ENCODE results near the gene ALDH6A1. TPM values are rescaled to one million over a fixed set of nuclear protein-coding genes. Genes with fewer than 3 reads are reported as not detected.

The ALDH6A1 gene
- total and polyA plus RNA-seq, 2 of the 8 experiments (the other 6 are each of a cell fraction or from before 2014, with no cell fraction given), result 12.1 to 28.7 TPM

DNA sequence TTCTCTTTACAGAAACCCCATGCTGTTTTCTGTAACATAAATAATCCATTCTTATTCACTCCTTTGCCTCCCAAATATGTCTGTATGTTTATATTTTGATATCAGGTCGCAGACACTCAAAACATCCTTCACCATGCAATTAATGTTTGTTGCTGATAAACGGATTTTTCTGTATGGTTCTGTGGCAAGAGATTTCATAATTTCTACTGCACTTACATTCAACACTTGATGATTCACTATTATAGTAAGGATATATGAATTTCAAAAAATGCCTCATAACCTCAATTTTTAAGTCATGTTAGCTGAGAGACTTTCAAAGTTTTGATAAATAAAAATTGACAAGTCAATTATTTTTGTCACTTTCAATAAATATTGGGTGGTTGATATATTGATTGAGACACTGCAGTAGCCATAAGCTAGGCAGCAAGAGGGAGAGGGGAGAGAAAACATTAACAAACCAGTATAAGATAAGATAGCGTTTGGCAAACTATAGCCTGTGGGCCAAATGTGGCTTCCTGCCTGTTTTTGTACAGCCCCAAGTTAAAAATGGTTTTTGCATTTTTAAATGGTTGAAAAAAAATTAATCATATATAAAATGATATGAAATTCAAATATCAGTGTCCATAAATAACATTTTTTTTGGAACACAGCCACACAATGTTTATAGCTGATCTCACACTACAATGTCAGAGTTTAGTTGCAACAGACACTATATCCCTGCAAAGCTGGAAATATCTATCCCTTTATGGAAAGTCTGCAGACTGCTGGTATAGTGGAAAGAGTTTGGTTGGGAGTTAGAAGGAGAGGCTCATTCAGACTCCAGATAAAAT lies 18.3 kb downstream of the ALDH6A1 start (continued):
- TF ChIP-seq, protein P1, sequence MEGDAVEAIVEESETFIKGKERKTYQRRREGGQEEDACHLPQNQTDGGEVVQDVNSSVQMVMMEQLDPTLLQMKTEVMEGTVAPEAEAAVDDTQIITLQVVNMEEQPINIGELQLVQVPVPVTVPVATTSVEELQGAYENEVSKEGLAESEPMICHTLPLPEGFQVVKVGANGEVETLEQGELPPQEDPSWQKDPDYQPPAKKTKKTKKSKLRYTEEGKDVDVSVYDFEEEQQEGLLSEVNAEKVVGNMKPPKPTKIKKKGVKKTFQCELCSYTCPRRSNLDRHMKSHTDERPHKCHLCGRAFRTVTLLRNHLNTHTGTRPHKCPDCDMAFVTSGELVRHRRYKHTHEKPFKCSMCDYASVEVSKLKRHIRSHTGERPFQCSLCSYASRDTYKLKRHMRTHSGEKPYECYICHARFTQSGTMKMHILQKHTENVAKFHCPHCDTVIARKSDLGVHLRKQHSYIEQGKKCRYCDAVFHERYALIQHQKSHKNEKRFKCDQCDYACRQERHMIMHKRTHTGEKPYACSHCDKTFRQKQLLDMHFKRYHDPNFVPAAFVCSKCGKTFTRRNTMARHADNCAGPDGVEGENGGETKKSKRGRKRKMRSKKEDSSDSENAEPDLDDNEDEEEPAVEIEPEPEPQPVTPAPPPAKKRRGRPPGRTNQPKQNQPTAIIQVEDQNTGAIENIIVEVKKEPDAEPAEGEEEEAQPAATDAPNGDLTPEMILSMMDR (IDR thresholded peaks at IDR 0.05; ENCODE audit: control extremely low read depth in 1 of 3, insufficient read depth in 1 of 3, low read depth in 1 of 3, low read length in 3 of 3), result no peak
- TF ChIP-seq KDM1A (IDR thresholded peaks at IDR 0.05; ENCODE audit: borderline replicate concordance, low read length), result no peak
- TF ChIP-seq, protein P2, sequence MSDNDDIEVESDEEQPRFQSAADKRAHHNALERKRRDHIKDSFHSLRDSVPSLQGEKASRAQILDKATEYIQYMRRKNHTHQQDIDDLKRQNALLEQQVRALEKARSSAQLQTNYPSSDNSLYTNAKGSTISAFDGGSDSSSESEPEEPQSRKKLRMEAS (IDR thresholded peaks at IDR 0.05), result no peak
